Epithelial cell of prostate (primary cell): ENCODE results near the gene MITD1.
A peak's percentile ranks its signal among the peaks of the same experiment; 100 is the strongest.
"Not testable (repeated sequence)": the region's sequence is repeated elsewhere in the genome, so short reads cannot be mapped to it uniquely, and the experiment has no call there.

Source experiments
- DNase-seq: peaks from one replicate; pipeline ENCODE4 v3.0.0-alpha.2; 2011; ENCODE audit warnings: low read depth, low spot score
- H3K27ac ChIP-seq: fragments of 450-650 bp; 2 replicates; pipeline ENCODE4 v1.5.1; 2017; ENCODE audit warnings: mild to moderate bottlenecking

MITD1 gene

GRCh38 chr2:99180755-99181623 is at the start of gene MITD1, which contains the start of gene MRPL30:
MITD1 (minus strand) TSS chr2:99181058; CDS start chr2:99180981, 77 bp downstream.
MRPL30 (plus strand) TSS chr2:99181184; CDS start chr2:99186204, 5,020 bp downstream.
- peak within 1 kb of the TSS; percentile 67 for H3K27ac ChIP-seq
- DNase-seq: peak; percentile 81

- no peak for DNase-seq
- no peak overlapping the region for H3K27ac ChIP-seq
Observed at GRCh38 chr2:99217929-99218501, 37.2 kb upstream of the MITD1 start.

GRCh38 chr2:99216096-99216495 is 35.2 kb upstream of the MITD1 start:
- DNase-seq: no peak
- H3K27ac ChIP-seq: no peak overlapping the region

- DNase-seq: no peak
- H3K27ac ChIP-seq: no peak overlapping the region
Observed at GRCh38 chr2:99205491-99205890, 24.6 kb upstream of the MITD1 start.

GRCh38 chr2:99201959-99202678 is 21.3 kb upstream of the MITD1 start:
- no peak overlapping the region for H3K27ac ChIP-seq
- DNase-seq: no peak

GRCh38 chr2:99200076-99200800 is 19.4 kb upstream of the MITD1 start:
- no peak overlapping the region for H3K27ac ChIP-seq

GRCh38 chr2:99198103-99198841 is 17.4 kb upstream of the MITD1 start:
- peak overlapping the region; percentile 5 for H3K27ac ChIP-seq
- no peak for DNase-seq

More at GRCh38 chr2:99200076-99200800, 19.4 kb upstream of the MITD1 start:
- no peak for DNase-seq

- DNase-seq, H3K27ac ChIP-seq: not testable (repeated sequence)
Observed at GRCh38 chr2:99192364-99192763, 11.5 kb upstream of the MITD1 start.

GRCh38 chr2:99190548-99190947 is 9.7 kb upstream of the MITD1 start:
- no peak for DNase-seq
- H3K27ac ChIP-seq: no peak overlapping the region

- DNase-seq: no peak
- H3K27ac ChIP-seq: no peak overlapping the region
Observed at GRCh38 chr2:99188357-99188756, 7.5 kb upstream of the MITD1 start.

- DNase-seq: no peak
- H3K27ac ChIP-seq: no peak overlapping the region
Observed at GRCh38 chr2:99187011-99187410, 6.2 kb upstream of the MITD1 start.

GRCh38 chr2:99184811-99185210 is 4.0 kb upstream of the MITD1 start:
- H3K27ac ChIP-seq: no peak overlapping the region
- no peak for DNase-seq

GRCh38 chr2:99183025-99183424 is 2.2 kb upstream of the MITD1 start:
- no peak overlapping the region for H3K27ac ChIP-seq
- no peak for DNase-seq

GRCh38 chr2:99181624-99182000 is 754 bp upstream of the MITD1 start:
- no peak for DNase-seq

GRCh38 chr2:99171377-99172140 is 9.3 kb downstream of the MITD1 start:
- no peak overlapping the region for H3K27ac ChIP-seq
- DNase-seq: no peak

More at GRCh38 chr2:99181624-99182000, 754 bp upstream of the MITD1 start:
- H3K27ac ChIP-seq: peak overlapping the region; percentile 67

- DNase-seq: no peak
- no peak overlapping the region for H3K27ac ChIP-seq
Observed at GRCh38 chr2:99169534-99169933, 11.3 kb downstream of the MITD1 start.

GRCh38 chr2:99166218-99166617 is 14.6 kb downstream of the MITD1 start:
- DNase-seq: no peak
- H3K27ac ChIP-seq: no peak overlapping the region

- peak overlapping the region; percentile 43 for H3K27ac ChIP-seq
- peak; percentile 43 for DNase-seq
Observed at GRCh38 chr2:99159594-99159993, 21.3 kb downstream of the MITD1 start.

GRCh38 chr2:99158599-99158998 is 22.3 kb downstream of the MITD1 start:
- no peak for DNase-seq
- H3K27ac ChIP-seq: no peak overlapping the region
